ENCODE data around the gene TNNT2.

DNA sequence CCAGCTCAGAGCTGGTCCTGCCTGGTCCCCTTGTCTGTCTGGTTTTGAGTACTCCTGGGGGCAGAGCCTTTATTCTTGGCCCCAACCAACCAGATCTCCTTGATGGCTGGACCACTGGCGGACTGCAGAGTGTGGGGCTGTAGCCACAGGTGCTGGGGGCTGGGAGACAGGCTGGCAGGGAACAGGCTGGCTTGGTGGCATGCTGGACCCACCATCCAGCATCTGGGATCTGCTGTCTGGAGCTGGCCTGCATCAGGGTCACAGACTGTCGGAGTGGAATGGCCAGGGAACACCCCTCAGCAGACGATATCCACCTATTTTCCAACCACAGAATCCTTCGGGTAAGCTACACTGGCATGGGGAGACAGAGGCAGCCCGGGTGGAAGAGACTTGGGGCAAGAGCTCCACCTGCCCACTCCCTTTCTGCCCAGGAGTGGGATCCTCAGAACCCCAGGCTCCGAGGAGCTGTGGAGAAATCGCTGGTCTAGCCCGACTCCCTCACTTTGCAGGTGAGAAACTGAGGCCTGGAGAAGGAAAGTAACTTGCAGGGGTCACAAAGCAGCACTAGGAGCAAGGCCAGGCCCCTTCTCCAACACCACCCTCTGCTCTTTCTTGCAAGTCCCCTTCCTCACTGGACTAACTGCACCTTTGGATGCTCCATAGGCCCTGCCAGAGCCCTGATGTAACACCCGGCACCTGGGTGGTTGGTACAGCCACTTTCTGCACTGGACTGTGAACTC, 40.6 kb downstream of the TNNT2 start:
- TF ChIP-seq, protein P1, sequence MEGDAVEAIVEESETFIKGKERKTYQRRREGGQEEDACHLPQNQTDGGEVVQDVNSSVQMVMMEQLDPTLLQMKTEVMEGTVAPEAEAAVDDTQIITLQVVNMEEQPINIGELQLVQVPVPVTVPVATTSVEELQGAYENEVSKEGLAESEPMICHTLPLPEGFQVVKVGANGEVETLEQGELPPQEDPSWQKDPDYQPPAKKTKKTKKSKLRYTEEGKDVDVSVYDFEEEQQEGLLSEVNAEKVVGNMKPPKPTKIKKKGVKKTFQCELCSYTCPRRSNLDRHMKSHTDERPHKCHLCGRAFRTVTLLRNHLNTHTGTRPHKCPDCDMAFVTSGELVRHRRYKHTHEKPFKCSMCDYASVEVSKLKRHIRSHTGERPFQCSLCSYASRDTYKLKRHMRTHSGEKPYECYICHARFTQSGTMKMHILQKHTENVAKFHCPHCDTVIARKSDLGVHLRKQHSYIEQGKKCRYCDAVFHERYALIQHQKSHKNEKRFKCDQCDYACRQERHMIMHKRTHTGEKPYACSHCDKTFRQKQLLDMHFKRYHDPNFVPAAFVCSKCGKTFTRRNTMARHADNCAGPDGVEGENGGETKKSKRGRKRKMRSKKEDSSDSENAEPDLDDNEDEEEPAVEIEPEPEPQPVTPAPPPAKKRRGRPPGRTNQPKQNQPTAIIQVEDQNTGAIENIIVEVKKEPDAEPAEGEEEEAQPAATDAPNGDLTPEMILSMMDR (IDR thresholded peaks at IDR 0.05): no peak
- TF ChIP-seq POLR2A (IDR thresholded peaks at IDR 0.05): no peak

Data from tibial nerve (tissue), 3 donors.